Tibial nerve (tissue), 4 donors: ENCODE data around the gene GRAMD4. TPM values are rescaled to one million over a fixed set of nuclear protein-coding genes. Genes with fewer than 3 reads are reported as not detected.
A peak's percentile ranks its signal among the peaks of the same experiment; 100 is the strongest.

Experiments used
- DNase-seq, 2 donors: peaks; one replicate each; pipeline ENCODE4 v3.0.0-alpha.2; 2019; ENCODE audit warnings: low spot score in 2 of 2
- H3K27ac ChIP-seq, 4 donors: fragments of 200-600 bp; sonication (generic) in 3 of 4; one replicate each; pipeline ENCODE4 v1.5.1; 2017 to 2019; ENCODE audit warnings: mild to moderate bottlenecking in 1 of 4
- H3K27me3 ChIP-seq, 2 donors: fragments of 200-600 bp; sonication (generic) in 1 of 2; one replicate each; pipeline versions ENCODE4 v1.5.1 to v1.6.0; 2017 to 2019
- H3K36me3 ChIP-seq, 3 donors: fragments of 200-600 bp; sonication (generic); one replicate each; pipeline ENCODE4 v1.5.1; 2018 to 2019
- H3K4me1 ChIP-seq, 4 donors: fragments of 200-600 bp; sonication (generic) in 3 of 4; one replicate each; pipeline ENCODE4 v1.5.1; 2017 to 2019
- H3K4me3 ChIP-seq, 4 donors: fragments of 200-600 bp; sonication (generic) in 3 of 4; one replicate each; pipeline ENCODE4 v1.5.1; 2017 to 2019; ENCODE audit warnings: mild to moderate bottlenecking in 1 of 4, moderate library complexity in 1 of 4
- H3K9me3 ChIP-seq, 4 donors: fragments of 200-600 bp; sonication (generic) in 3 of 4; one replicate each; pipeline ENCODE4 v1.5.1; 2017 to 2019
- CTCF ChIP-seq, 5 experiments: fragments of 200-600 bp in 3 of 5; fragments of 450-650 bp in 2 of 5; sonication (generic) in 3 of 5; IDR thresholded peaks; one replicate each; pipeline ENCODE4 v1.5.1; 2016 to 2019; ENCODE audit warnings: antibody characterized with exemption in 5 of 5, mild to moderate bottlenecking in 3 of 5, moderate library complexity in 2 of 5
- EP300 ChIP-seq, 2 donors: sonication (generic); formaldehyde crosslinking; IDR thresholded peaks; one replicate each; pipeline ENCODE4 v1.6.1; 2017; ENCODE audit warnings: antibody characterized with exemption in 2 of 2, mild to moderate bottlenecking in 1 of 2
- POLR2A ChIP-seq, 2 donors: fragments of 450-650 bp; IDR thresholded peaks; one replicate each; pipeline ENCODE4 v1.6.1; 2017; ENCODE audit warnings: antibody characterized with exemption in 2 of 2, mild to moderate bottlenecking in 2 of 2, moderate library complexity in 2 of 2
- WGBS, 2 donors: methylation state at CpG; one replicate each; pipeline ENCODE4 v1.1.5; 2018; 5-methylcytosine and 5-hydroxymethylcytosine counted together
- total RNA-seq, 4 donors: library from RNA; depleted of rRNA; stranded (reverse); fragments of >200 nt; gene quantifications; one replicate each; pipeline ENCODE4 v1.1.0, GENCODE V29; 2016

Gene GRAMD4
- total RNA-seq, 4 donors from 2014 or later: 18.2 to 299 (median 54.3) TPM

GRCh38 chr22:46577368-46578249 lies 42.6 kb upstream of the GRAMD4 start:
- H3K9me3 ChIP-seq: no peaks in the 10 kb centered on the region
- no peaks in the 10 kb centered on the region for H3K36me3 ChIP-seq
- WGBS, 2 donors: 4 to 7% methylated on average over 25 to 29 of the region's 65 CpGs
- no peak for DNase-seq
- H3K4me1 ChIP-seq: peaks cover 0 to 55% (median 39%) of the 10 kb centered on the region in 4 donors
- TF ChIP-seq CTCF (IDR thresholded peaks at IDR 0.05) (no peak), POLR2A (IDR thresholded peaks at IDR 0.05) (no peak), EP300 (IDR thresholded peaks at IDR 0.05) (no peak)
- H3K27ac ChIP-seq: peak overlapping the region; percentile 54 to 88 (median 78)
- no peaks in the 10 kb centered on the region for H3K27me3 ChIP-seq
- H3K4me3 ChIP-seq: peak overlapping the region; percentile 59 to 91 (median 61)

GRCh38 chr22:46578251-46578823 lies 41.8 kb upstream of the GRAMD4 start:
- TF ChIP-seq CTCF (IDR thresholded peaks at IDR 0.05) (no peak), POLR2A (IDR thresholded peaks at IDR 0.05) (no peak), EP300 (IDR thresholded peaks at IDR 0.05) (no peak)
- peaks cover 0 to 55% (median 39%) of the 10 kb centered on the region in 4 donors for H3K4me1 ChIP-seq
- 42 to 50% methylated on average over 9 of the region's 9 CpGs for WGBS, 2 donors
- peak overlapping the region; percentile 54 to 88 (median 78) for H3K27ac ChIP-seq
- DNase-seq: no peak
- peak overlapping the region; percentile 59 to 91 (median 61) for H3K4me3 ChIP-seq
- no peaks in the 10 kb centered on the region for H3K9me3 ChIP-seq
- H3K36me3 ChIP-seq: no peaks in the 10 kb centered on the region
- no peaks in the 10 kb centered on the region for H3K27me3 ChIP-seq

GRCh38 chr22:46578824-46579561 lies 41.2 kb upstream of the GRAMD4 start:
- 56 to 61% methylated on average over 15 of the region's 15 CpGs for WGBS, 2 donors
- Histone ChIP-seq H3K27ac (peak overlapping the region; percentile 54 to 88 (median 78)), H3K4me3 (peak overlapping the region in 2 of 4 donors; percentile 60 to 91), H3K36me3 (no peaks in the 10 kb centered on the region), H3K9me3 (no peaks in the 10 kb centered on the region), H3K4me1 (peaks cover 0 to 56% (median 39%) of the 10 kb centered on the region in 4 donors), H3K27me3 (no peaks in the 10 kb centered on the region)
- TF ChIP-seq EP300 (IDR thresholded peaks at IDR 0.05) (peak in 1 of 2 donors; percentile 21), CTCF (IDR thresholded peaks at IDR 0.05) (no peak)
- peak in 1 of 2 donors; percentile 56 for DNase-seq

- H3K27ac ChIP-seq: peak overlapping the region; percentile 31 to 88 (median 78)
- DNase-seq: no peak
- H3K4me3 ChIP-seq: no peak overlapping the region
- no peaks in the 10 kb centered on the region for H3K9me3 ChIP-seq
- H3K4me1 ChIP-seq: peaks cover 0 to 65% (median 39%) of the 10 kb centered on the region in 4 donors
- WGBS, 2 donors: 78 to 85% methylated on average over 13 to 14 of the region's 14 CpGs
- H3K36me3 ChIP-seq: no peaks in the 10 kb centered on the region
- no peaks in the 10 kb centered on the region for H3K27me3 ChIP-seq
- no peak for TF ChIP-seq CTCF (IDR thresholded peaks at IDR 0.05)
These were observed 40.3 kb upstream of the GRAMD4 start for GRCh38 chr22:46579751-46580449.
